ENCODE data around the gene HNRNPUL2.
A peak's percentile ranks its signal among the peaks of the same experiment; 100 is the strongest.
"Not testable (repeated sequence)": the region's sequence is repeated elsewhere in the genome, so short reads cannot be mapped to it uniquely, and the experiment has no call there.

HNRNPUL2 gene

GRCh38 chr11:62702246-62702645 is 25.0 kb downstream of the HNRNPUL2 start:
- WGBS, 2 experiments (ENCODE audit: insufficient coverage in 2 of 2): 95 to 98% methylated on average over 4 of the region's 11 CpGs
- Histone ChIP-seq H3K9me3 (ENCODE audit: control insufficient read depth, low read length) (no peaks in the 10 kb centered on the region), H3K36me3 (ENCODE audit: control insufficient read depth, insufficient read depth, low read length) (peaks cover 59% of the 10 kb centered on the region), H3K27ac (ENCODE audit: low read depth, low read length, severe bottlenecking) (no peak overlapping the region), H3K4me1 (ENCODE audit: control insufficient read depth, insufficient read depth, low read length, poor library complexity, severe bottlenecking) (no peaks in the 10 kb centered on the region), H3K4me3 (ENCODE audit: extremely low read depth, insufficient read depth, low read length, poor library complexity, severe bottlenecking) (no peak overlapping the region)

DNA sequence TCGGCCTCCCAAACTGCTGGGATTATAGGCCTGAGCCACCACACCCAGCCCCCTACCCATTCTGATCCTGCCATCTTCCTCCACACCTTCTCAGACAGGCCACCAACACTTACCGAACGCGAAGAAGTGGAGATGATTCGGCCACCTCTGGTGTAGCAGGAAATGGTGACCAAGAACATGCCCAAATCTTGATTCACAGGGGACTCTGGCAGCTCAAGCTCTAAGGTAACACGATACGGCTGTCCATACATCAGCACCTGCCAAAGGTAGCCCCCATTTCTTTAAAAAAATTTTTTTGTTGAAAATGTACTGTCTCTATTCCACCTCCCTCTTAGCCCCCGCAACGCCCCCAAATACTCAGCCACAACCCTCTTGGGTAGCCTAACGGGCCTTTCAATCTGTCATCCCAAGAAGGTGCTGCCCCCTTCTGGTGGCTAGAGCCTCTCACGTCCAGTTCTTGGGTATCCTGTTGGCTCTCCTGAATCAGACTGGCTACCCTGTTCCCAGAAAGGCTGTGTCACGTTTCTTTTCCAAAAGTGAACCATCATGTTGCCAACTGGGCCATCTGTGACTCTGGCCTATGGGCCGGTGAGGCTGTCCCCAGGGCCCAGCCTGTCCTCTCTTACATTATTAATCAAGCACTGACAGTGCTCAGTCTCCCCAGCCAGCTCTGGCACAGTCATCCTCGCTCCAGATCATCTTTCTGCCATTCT is 32.6 kb downstream of the HNRNPUL2 start:
- Histone ChIP-seq H3K27ac (ENCODE audit: low read depth, low read length, severe bottlenecking) (no peak overlapping the region), H3K9me3 (ENCODE audit: control insufficient read depth, low read length) (no peaks in the 10 kb centered on the region), H3K4me1 (ENCODE audit: control insufficient read depth, insufficient read depth, low read length, poor library complexity, severe bottlenecking) (peaks cover 7% of the 10 kb centered on the region), H3K36me3 (ENCODE audit: control insufficient read depth, insufficient read depth, low read length) (peaks cover 54% of the 10 kb centered on the region), H3K4me3 (ENCODE audit: extremely low read depth, insufficient read depth, low read length, poor library complexity, severe bottlenecking) (no peak overlapping the region)
- 72 to 80% methylated on average over 12 to 13 of the region's 14 CpGs for WGBS, 2 experiments (ENCODE audit: insufficient coverage in 2 of 2)

DNA sequence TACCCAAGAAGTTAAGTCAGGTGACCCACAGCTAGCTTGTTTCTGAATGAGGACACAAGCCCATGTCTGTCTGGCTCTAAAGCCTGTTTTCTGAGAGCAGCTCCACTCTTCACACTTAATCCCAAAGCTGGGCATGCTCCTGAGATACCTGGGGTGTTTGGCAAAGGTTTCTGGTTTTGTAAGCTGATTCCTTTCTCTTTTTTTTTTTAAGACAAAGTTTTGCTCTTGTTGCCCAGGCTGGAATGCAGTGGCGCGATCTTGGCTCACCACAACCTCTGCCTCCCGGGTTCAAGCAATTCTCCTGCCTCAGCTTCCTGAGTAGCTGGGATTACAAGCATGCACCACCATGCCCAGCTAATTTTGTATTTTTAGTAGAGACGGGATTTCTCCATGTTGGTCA is 33.6 kb downstream of the HNRNPUL2 start:
- not testable (repeated sequence) for H3K4me3 ChIP-seq (ENCODE audit: extremely low read depth, insufficient read depth, low read length, poor library complexity, severe bottlenecking); H3K9me3 ChIP-seq (ENCODE audit: control insufficient read depth, low read length); H3K27ac ChIP-seq (ENCODE audit: low read depth, low read length, severe bottlenecking)
- peaks cover 12% of the 10 kb centered on the region for H3K4me1 ChIP-seq (ENCODE audit: control insufficient read depth, insufficient read depth, low read length, poor library complexity, severe bottlenecking)
- H3K36me3 ChIP-seq (ENCODE audit: control insufficient read depth, insufficient read depth, low read length): peaks cover 49% of the 10 kb centered on the region
- 89 to 100% methylated on average over 1 of the region's 4 CpGs for WGBS, 2 experiments (ENCODE audit: insufficient coverage in 2 of 2)

- WGBS, 2 experiments (ENCODE audit: insufficient coverage in 2 of 2): 79 to 95% methylated on average over 6 to 8 of the region's 11 CpGs
- Histone ChIP-seq H3K36me3 (ENCODE audit: control insufficient read depth, insufficient read depth, low read length) (peaks cover 45% of the 10 kb centered on the region), H3K9me3 (ENCODE audit: control insufficient read depth, low read length) (no peaks in the 10 kb centered on the region), H3K4me1 (ENCODE audit: control insufficient read depth, insufficient read depth, low read length, poor library complexity, severe bottlenecking) (peaks cover 12% of the 10 kb centered on the region), H3K4me3 (ENCODE audit: extremely low read depth, insufficient read depth, low read length, poor library complexity, severe bottlenecking) (no peak within 1 kb of the TSS), H3K27ac (ENCODE audit: low read depth, low read length, severe bottlenecking) (peak within 1 kb of the TSS; percentile 59)
These were observed 37.7 kb downstream of the HNRNPUL2 start, which contains the start of gene LRRN4CL for GRCh38 chr11:62689421-62690183. LRRN4CL (minus strand) TSS chr11:62689530; CDS start chr11:62688508, 1,022 bp downstream.

GRCh38 chr11:62688491-62688890 is 38.8 kb downstream of the HNRNPUL2 start:
- H3K4me3 ChIP-seq (ENCODE audit: extremely low read depth, insufficient read depth, low read length, poor library complexity, severe bottlenecking): no peak overlapping the region
- 100% methylated on average over 1 of the region's 1 CpG; no CpG with 5 or more reads in 1 of the 2 experiments for WGBS, 2 experiments (ENCODE audit: insufficient coverage in 2 of 2)
- H3K4me1 ChIP-seq (ENCODE audit: control insufficient read depth, insufficient read depth, low read length, poor library complexity, severe bottlenecking): peaks cover 12% of the 10 kb centered on the region
- peaks cover 36% of the 10 kb centered on the region for H3K36me3 ChIP-seq (ENCODE audit: control insufficient read depth, insufficient read depth, low read length)
- H3K9me3 ChIP-seq (ENCODE audit: control insufficient read depth, low read length): no peaks in the 10 kb centered on the region
- H3K27ac ChIP-seq (ENCODE audit: low read depth, low read length, severe bottlenecking): no peak overlapping the region

- peaks cover 29% of the 10 kb centered on the region for H3K36me3 ChIP-seq (ENCODE audit: control insufficient read depth, insufficient read depth, low read length)
- no peak overlapping the region for H3K4me3 ChIP-seq (ENCODE audit: extremely low read depth, insufficient read depth, low read length, poor library complexity, severe bottlenecking)
- peaks cover 12% of the 10 kb centered on the region for H3K4me1 ChIP-seq (ENCODE audit: control insufficient read depth, insufficient read depth, low read length, poor library complexity, severe bottlenecking)
- no peaks in the 10 kb centered on the region for H3K9me3 ChIP-seq (ENCODE audit: control insufficient read depth, low read length)
- H3K27ac ChIP-seq (ENCODE audit: low read depth, low read length, severe bottlenecking): no peak overlapping the region
- WGBS, 2 experiments (ENCODE audit: insufficient coverage in 2 of 2): 94 to 95% methylated on average over 64 to 74 of the region's 74 CpGs
These were observed 39.5 kb downstream of the HNRNPUL2 start for GRCh38 chr11:62687508-62688396.

DNA sequence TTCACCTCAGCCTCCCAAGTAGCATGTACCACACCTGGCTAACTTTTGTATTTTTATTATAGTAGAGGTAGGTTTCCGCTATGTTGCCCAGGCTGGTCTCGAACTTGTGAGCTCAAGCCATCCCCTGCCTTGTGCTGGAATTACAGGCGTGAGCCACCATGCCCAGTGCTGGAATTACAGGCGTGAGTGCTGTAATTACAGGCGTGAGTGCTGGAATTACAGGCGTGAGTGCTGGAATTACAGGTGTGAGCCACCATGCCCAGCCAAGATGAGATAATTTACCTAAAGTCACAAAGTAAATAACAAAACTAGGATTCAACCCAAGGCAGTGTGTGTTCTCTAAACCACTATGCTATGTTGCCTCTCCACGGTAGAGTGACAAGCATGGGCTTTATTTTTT is 44.7 kb downstream of the HNRNPUL2 start:
- Histone ChIP-seq H3K36me3 (ENCODE audit: control insufficient read depth, insufficient read depth, low read length) (peaks cover 5% of the 10 kb centered on the region), H3K4me1 (ENCODE audit: control insufficient read depth, insufficient read depth, low read length, poor library complexity, severe bottlenecking) (peaks cover 8% of the 10 kb centered on the region), H3K27ac (ENCODE audit: low read depth, low read length, severe bottlenecking) (no peak overlapping the region), H3K9me3 (ENCODE audit: control insufficient read depth, low read length) (no peaks in the 10 kb centered on the region), H3K4me3 (ENCODE audit: extremely low read depth, insufficient read depth, low read length, poor library complexity, severe bottlenecking) (no peak overlapping the region)
- 88 to 99% methylated on average over 5 of the region's 7 CpGs for WGBS, 2 experiments (ENCODE audit: insufficient coverage in 2 of 2)

DNA sequence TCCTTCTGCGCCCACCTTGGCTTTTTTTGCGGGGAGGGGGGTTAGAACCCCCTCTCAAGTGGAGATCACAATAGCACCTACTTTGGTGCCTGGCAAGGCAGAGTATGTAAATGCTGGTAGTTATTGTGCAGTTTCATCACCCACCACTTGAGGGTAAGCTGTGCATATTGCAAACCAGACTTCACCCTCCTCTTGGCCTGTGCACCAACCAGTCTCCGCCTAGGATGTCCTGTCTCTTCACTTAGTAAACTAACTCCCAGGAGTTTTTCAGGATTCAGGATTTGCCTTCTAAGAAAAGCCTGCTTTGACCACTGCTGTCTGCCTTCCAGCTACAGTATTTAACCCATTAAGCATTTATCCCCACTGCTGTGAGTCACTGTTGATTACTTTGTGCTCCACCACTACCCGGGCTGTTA is 46.4 kb downstream of the HNRNPUL2 start:
- 89 to 94% methylated on average over 3 of the region's 4 CpGs for WGBS, 2 experiments (ENCODE audit: insufficient coverage in 2 of 2)
- Histone ChIP-seq H3K9me3 (ENCODE audit: control insufficient read depth, low read length) (no peaks in the 10 kb centered on the region), H3K4me3 (ENCODE audit: extremely low read depth, insufficient read depth, low read length, poor library complexity, severe bottlenecking) (no peak overlapping the region), H3K4me1 (ENCODE audit: control insufficient read depth, insufficient read depth, low read length, poor library complexity, severe bottlenecking) (peaks cover 8% of the 10 kb centered on the region), H3K36me3 (ENCODE audit: control insufficient read depth, insufficient read depth, low read length) (peaks cover 18% of the 10 kb centered on the region), H3K27ac (ENCODE audit: low read depth, low read length, severe bottlenecking) (peak overlapping the region; percentile 30)

DNA sequence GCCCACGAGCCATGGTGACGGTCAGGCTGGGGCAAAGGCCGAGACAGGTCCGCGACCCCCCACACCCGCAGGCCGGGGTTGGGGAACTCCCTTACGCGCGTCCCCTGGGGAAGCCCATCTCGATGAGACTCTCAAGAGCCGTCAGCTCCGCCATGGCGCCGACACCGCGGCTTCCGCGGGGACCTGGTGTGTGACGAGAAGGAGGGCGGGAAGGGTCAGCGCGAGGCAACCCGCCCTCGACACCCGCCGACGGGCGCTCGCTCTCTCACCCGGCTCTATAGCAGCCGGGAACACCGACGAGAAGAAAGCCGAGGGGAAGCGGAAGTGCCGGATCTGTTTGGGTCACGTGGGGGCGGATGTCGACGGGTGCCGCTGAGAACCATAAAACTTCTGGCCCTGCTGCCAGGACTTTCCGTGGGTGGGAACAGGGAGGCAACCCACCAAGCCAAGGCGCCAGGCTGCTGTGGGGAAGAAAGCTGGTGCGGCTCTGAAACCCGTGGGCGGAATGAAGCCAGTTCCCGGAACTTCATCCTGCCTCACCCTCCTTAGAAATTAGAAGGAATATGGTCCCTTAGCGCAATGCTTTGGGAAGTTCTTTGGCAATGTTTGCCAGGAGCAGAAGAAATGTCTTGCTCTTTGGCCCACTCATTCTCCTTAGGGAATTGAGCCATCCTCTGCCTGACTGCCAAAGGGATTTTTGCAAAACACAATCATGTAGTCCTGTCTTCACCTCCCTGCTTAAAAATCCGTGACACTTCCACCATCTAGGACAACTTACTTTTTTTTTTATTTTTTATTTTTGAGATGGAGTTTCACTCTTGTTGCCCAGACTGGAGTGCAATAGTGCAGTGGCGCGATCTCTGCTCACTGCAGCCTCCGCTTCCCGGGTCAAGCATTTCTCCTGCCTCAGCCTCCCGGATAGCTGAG is 48.2 kb downstream of the HNRNPUL2 start, which contains the start of gene UBXN1:
Gene UBXN1, minus strand, starts transcription at position 304 of the 927 bp plus-strand sequence. Its CDS starts 150 bp downstream, at position 154.
- H3K9me3 ChIP-seq (ENCODE audit: control insufficient read depth, low read length): no peaks in the 10 kb centered on the region
- H3K27ac ChIP-seq (ENCODE audit: low read depth, low read length, severe bottlenecking): peak within 1 kb of the TSS; percentile 80
- H3K4me3 ChIP-seq (ENCODE audit: extremely low read depth, insufficient read depth, low read length, poor library complexity, severe bottlenecking): peak within 1 kb of the TSS; percentile 98
- 4 to 11% methylated on average over 36 to 46 of the region's 55 CpGs for WGBS, 2 experiments (ENCODE audit: insufficient coverage in 2 of 2)
- peaks cover 8% of the 10 kb centered on the region for H3K4me1 ChIP-seq (ENCODE audit: control insufficient read depth, insufficient read depth, low read length, poor library complexity, severe bottlenecking)
- peaks cover 35% of the 10 kb centered on the region for H3K36me3 ChIP-seq (ENCODE audit: control insufficient read depth, insufficient read depth, low read length)

Measured in mesodermal cell (in vitro differentiated cells).